Neuron (in vitro differentiated cells): Measurements from ENCODE around the gene TRAF2.
A peak's percentile ranks its signal among the peaks of the same experiment; 100 is the strongest.

Experiments used
- H2AFZ ChIP-seq: one replicate; pipeline ENCODE4 v1.6.1; 2013; ENCODE audit warnings: low read depth, mild to moderate bottlenecking, inconsistent platforms, low read length, moderate library complexity
- H3K27me3 ChIP-seq: one replicate; pipeline ENCODE4 v1.6.1; 2013; ENCODE audit warnings: low read length; ENCODE audit not compliant: insufficient read depth
- H3K36me3 ChIP-seq: one replicate; pipeline ENCODE4 v1.6.1; 2013; ENCODE audit warnings: low read length; ENCODE audit not compliant: insufficient read depth
- H3K4me1 ChIP-seq: one replicate; pipeline ENCODE4 v1.6.1; 2013; ENCODE audit warnings: low read length; ENCODE audit not compliant: insufficient read depth
- H3K4me3 ChIP-seq: 2 replicates; pipeline ENCODE4 v1.5.1; 2013; ENCODE audit warnings: mild to moderate bottlenecking, low read length, moderate library complexity
- H3K9me3 ChIP-seq: one replicate; pipeline ENCODE4 v1.6.1; 2013; ENCODE audit warnings: low read length

Gene TRAF2

GRCh38 chr9:136850866-136851775 lies 35.2 kb upstream of the TRAF2 start:
- peaks cover 12% of the 10 kb centered on the region for H3K36me3 ChIP-seq
- peak overlapping the region; percentile 81 for H3K4me3 ChIP-seq
- no peak overlapping the region for H2AFZ ChIP-seq

GRCh38 chr9:136851941-136852663 lies 34.2 kb upstream of the TRAF2 start, which contains the start of gene MAMDC4:
Gene MAMDC4 (plus strand): TSS chr9:136852346. CDS start chr9:136852417, 71 bp downstream.
- Histone ChIP-seq H3K9me3 (no peaks in the 10 kb centered on the region), H2AFZ (no peak within 1 kb of the TSS), H3K4me1 (peaks cover 16% of the 10 kb centered on the region), H3K4me3 (no peak within 1 kb of the TSS), H3K27me3 (no peaks in the 10 kb centered on the region), H3K36me3 (peaks cover 12% of the 10 kb centered on the region)

More at GRCh38 chr9:136850866-136851775, 35.2 kb upstream of the TRAF2 start:
- Histone ChIP-seq H3K9me3 (no peaks in the 10 kb centered on the region), H3K4me1 (peaks cover 16% of the 10 kb centered on the region), H3K27me3 (no peaks in the 10 kb centered on the region)

- Histone ChIP-seq H3K36me3 (peaks cover 12% of the 10 kb centered on the region), H3K9me3 (no peaks in the 10 kb centered on the region), H3K4me3 (no peak overlapping the region)
These were observed 33.4 kb upstream of the TRAF2 start for GRCh38 chr9:136852664-136853595.

GRCh38 chr9:136853596-136854112 lies 32.7 kb upstream of the TRAF2 start:
- Histone ChIP-seq H3K9me3 (no peaks in the 10 kb centered on the region), H3K4me1 (peaks cover 12% of the 10 kb centered on the region), H2AFZ (no peak overlapping the region), H3K4me3 (no peak overlapping the region), H3K36me3 (peaks cover 12% of the 10 kb centered on the region), H3K27me3 (no peaks in the 10 kb centered on the region)

More at GRCh38 chr9:136852664-136853595, 33.4 kb upstream of the TRAF2 start:
- Histone ChIP-seq H2AFZ (no peak overlapping the region), H3K27me3 (no peaks in the 10 kb centered on the region), H3K4me1 (peaks cover 12% of the 10 kb centered on the region)

- Histone ChIP-seq H3K36me3 (peaks cover 17% of the 10 kb centered on the region), H2AFZ (no peak overlapping the region)
These were observed 32.0 kb upstream of the TRAF2 start for GRCh38 chr9:136854113-136854841.

GRCh38 chr9:136854842-136855460 lies 31.4 kb upstream of the TRAF2 start:
- Histone ChIP-seq H3K9me3 (no peaks in the 10 kb centered on the region), H2AFZ (no peak overlapping the region), H3K4me3 (no peak overlapping the region), H3K36me3 (peaks cover 23% of the 10 kb centered on the region), H3K27me3 (no peaks in the 10 kb centered on the region), H3K4me1 (peaks cover 9% of the 10 kb centered on the region)

More at GRCh38 chr9:136854113-136854841, 32.0 kb upstream of the TRAF2 start:
- Histone ChIP-seq H3K4me3 (no peak overlapping the region), H3K27me3 (no peaks in the 10 kb centered on the region), H3K9me3 (no peaks in the 10 kb centered on the region), H3K4me1 (peaks cover 12% of the 10 kb centered on the region)

- H3K9me3 ChIP-seq = no peaks in the 10 kb centered on the region
- H2AFZ ChIP-seq = no peak overlapping the region
- H3K4me3 ChIP-seq = no peak overlapping the region
- H3K27me3 ChIP-seq = no peaks in the 10 kb centered on the region
- H3K36me3 ChIP-seq = peaks cover 26% of the 10 kb centered on the region
- H3K4me1 ChIP-seq = peaks cover 2% of the 10 kb centered on the region
These were observed 30.7 kb upstream of the TRAF2 start for GRCh38 chr9:136855461-136856078.

GRCh38 chr9:136856079-136856476 lies 30.2 kb upstream of the TRAF2 start:
- Histone ChIP-seq H3K27me3 (no peaks in the 10 kb centered on the region), H3K4me3 (no peak overlapping the region), H3K9me3 (no peaks in the 10 kb centered on the region), H2AFZ (no peak overlapping the region), H3K36me3 (peaks cover 27% of the 10 kb centered on the region), H3K4me1 (no peaks in the 10 kb centered on the region)

GRCh38 chr9:136856541-136857141 lies 29.7 kb upstream of the TRAF2 start:
- Histone ChIP-seq H3K9me3 (no peaks in the 10 kb centered on the region), H2AFZ (no peak overlapping the region), H3K4me1 (no peaks in the 10 kb centered on the region), H3K4me3 (no peak overlapping the region), H3K36me3 (peaks cover 27% of the 10 kb centered on the region), H3K27me3 (no peaks in the 10 kb centered on the region)

GRCh38 chr9:136857166-136857565 lies 29.1 kb upstream of the TRAF2 start:
- H3K9me3 ChIP-seq = no peaks in the 10 kb centered on the region
- peaks cover 28% of the 10 kb centered on the region for H3K36me3 ChIP-seq
- no peaks in the 10 kb centered on the region for H3K27me3 ChIP-seq
- no peak overlapping the region for H3K4me3 ChIP-seq
- H2AFZ ChIP-seq = no peak overlapping the region
- H3K4me1 ChIP-seq = no peaks in the 10 kb centered on the region
